CD4-positive, alpha-beta T cell treated with Interleukin-6 at 100 ng/mL for 8 hours (primary cell): Measurements from ENCODE around the gene MAGED1.

Experiments
- DNase-seq: peaks from one replicate; pipeline ENCODE4 v3.0.0-alpha.2; 2020; ENCODE audit warnings: mixed read lengths, low spot score

Gene MAGED1, protein sequence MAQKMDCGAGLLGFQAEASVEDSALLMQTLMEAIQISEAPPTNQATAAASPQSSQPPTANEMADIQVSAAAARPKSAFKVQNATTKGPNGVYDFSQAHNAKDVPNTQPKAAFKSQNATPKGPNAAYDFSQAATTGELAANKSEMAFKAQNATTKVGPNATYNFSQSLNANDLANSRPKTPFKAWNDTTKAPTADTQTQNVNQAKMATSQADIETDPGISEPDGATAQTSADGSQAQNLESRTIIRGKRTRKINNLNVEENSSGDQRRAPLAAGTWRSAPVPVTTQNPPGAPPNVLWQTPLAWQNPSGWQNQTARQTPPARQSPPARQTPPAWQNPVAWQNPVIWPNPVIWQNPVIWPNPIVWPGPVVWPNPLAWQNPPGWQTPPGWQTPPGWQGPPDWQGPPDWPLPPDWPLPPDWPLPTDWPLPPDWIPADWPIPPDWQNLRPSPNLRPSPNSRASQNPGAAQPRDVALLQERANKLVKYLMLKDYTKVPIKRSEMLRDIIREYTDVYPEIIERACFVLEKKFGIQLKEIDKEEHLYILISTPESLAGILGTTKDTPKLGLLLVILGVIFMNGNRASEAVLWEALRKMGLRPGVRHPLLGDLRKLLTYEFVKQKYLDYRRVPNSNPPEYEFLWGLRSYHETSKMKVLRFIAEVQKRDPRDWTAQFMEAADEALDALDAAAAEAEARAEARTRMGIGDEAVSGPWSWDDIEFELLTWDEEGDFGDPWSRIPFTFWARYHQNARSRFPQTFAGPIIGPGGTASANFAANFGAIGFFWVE

DNA sequence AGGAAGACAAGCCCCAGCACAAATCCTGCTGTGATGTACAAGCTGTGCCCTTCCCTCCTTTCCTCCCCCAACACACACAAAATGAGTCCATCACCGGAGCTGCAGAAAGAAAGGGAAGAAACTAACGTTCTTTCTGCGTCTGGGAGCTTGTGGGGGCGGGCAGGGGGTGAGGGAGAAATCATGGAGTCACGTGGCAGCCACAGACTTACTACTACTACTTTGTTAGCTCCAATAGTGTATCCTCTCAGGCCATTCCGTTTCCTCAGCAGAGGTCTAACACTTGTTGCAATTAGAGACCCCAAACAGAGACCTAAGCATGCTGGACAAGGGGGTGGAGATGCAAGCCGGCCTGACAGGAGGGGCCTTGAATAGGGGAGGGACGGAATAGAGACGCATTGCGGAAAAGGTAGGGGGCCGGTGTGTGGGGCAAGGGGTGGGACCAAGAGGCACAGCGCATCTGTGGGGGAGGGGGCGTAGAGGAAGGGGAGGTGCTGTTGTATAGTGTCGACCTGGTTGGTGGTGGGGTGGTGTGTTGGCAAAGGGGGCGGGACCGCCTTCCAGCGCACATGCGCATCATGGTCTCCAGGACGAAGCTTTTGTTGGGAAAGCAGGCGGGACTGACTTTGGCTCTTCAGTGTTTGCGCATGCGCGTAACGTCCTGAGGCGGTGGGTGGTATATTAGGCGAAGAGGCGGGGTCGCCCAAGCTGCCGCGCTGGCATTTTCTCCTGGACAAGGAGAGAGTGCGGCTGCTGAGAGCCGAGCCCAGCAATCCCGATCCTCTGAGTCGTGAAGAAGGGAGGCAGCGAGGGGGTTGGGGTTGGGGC is at the start of gene MAGED1:
Gene MAGED1, plus strand, starts transcription at position 703 of the 825 bp plus-strand sequence. CDS start 682 bp downstream, outside the sequence.
- DNase-seq = peak; percentile 89

DNA sequence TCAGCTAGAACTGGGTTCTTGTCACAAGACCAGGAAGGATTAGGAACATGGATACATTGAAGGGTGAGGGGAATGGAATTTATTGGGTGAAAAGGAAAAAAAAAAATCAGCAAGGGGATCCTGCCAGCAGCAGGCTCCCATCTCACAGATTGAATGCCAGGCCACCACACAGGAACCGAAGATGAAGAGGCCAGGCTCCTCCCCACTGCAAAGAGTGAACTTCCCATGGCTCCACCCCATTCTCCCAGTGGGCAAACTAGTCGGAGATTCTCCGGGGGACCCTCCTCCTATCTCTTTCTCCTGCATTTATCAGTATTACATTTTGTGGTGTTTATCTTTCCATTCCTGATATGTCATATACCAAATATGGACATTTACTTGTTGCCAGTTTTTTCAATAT is 46.0 kb upstream of the MAGED1 start:
- no peak for DNase-seq

DNA sequence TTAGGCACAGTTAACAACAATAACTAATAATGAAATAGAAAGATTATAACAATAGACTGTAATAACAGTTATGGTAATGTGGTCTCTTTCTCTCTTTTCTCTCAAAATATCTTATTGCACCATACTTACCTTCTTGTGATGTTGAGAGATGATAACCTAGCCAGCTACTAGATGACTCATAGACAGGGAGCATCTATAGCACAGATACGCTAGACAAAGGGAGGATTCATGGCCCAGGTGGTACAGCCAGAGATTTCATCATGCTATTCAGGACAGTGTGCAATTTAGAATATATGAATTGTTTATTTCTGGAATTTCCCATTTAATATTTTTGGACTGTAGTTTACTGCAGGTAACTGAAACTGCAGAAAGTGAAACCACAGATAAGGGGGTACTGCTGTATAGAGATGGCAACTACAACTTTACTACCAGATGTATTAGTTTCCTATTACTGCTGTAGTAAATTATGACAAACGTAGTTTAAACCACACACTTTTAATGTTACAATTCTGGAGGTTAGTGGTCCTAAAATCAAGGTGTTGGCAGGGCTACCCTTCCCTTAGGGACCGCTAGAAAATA is 41.8 kb upstream of the MAGED1 start:
- DNase-seq = no peak

DNA sequence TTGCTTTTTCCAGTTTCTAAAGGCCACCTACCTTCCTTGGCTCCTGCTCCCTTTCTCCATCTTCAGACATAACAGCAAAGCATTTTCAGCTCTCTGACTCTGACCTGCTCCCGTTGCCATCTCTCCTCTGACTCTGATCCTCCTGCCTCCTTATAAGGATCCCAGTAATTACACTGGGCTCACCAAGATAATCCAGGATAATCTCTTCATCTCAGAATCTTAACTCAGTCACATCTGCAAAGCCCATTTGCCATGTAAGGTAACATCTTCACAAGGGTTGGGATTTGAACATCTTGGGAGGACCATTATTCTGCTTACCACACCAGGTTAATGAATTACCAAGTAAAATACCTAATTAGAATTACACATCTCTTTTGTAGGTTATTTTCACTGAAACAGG is 41.3 kb upstream of the MAGED1 start:
- no peak for DNase-seq

DNA sequence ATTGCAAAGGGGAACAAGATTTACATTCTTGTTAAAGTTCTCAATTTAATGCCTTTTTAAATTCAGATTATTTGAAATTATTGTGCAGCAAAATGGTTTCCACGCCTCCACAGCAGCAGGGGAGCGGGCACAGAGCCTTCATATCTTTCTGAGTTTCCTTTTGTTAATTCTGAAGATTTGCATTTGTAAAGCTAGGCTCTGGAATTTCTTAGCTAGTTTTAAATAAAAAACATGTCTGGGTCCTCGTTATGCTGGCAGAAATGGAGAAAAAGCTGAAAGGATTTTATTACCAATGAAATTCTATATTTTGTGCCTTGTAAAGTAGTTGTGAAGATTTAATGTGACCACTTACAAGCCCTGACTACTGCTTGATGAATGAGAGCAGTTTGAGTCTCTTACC is 40.8 kb upstream of the MAGED1 start:
- DNase-seq = no peak

DNA sequence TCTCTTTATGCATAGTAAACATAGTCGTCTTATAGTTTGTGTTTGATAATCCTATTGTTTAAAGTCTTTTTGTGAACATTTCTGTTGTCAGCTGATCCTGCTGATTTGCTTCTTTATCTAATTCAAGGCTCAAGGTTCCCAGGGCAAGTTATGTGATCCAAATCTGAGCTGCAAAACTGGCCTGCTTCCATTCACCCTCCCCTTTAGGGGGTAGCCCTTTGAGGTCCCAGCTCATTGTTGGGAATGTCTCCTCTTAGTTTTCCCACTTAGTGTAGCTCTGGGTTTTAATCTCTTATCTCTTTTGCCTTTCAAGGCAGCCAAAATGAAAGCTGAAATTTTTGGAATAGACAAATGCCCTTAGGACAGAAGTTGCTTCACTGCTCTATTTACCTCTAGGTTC is 40.2 kb upstream of the MAGED1 start:
- no peak for DNase-seq

DNA sequence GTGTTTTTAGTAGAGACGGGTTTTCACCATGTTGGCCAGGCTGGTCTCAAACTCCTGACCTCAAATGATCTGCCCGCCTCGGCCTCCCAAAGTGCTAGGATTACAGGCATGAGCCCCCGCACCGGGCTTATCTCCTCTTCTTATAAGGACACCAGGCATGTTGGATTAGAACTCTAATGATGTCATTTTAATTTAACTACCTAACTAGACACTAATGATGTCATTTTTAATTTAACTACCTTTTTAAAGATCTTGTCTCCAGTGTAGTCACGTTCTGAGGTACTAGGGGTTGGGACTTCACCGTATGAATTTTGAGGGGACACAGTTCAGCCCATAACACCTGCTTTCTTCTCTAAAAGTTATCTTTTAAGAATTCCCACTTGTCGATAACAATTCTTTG is 37.7 kb upstream of the MAGED1 start:
- DNase-seq = no peak

DNA sequence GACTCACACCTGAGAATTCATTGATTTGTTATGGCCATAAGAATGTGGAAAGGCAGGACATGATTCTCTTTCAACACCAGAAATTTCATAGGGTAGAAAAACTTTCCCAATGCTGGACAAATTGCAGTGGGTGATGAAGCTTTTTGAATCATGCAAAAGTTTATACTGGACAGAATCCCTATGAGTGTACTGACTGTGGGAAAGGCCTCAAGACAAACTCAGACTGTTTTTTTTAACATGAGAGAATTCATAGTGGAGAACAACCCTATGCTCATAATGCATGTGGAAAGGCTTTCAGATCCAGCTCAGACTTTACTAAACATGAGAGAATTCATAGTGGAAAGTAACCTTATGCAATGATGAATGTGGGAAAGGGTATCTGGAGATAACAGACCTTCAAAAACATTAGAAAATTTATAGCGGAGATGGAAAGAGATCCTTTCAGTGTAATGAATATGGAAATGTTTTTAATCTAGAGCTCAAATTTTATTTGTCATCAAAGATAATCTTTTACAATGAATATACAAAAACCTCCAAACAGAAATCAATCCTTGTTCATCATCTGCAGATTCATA is 36.2 kb upstream of the MAGED1 start:
- no peak for DNase-seq

DNA sequence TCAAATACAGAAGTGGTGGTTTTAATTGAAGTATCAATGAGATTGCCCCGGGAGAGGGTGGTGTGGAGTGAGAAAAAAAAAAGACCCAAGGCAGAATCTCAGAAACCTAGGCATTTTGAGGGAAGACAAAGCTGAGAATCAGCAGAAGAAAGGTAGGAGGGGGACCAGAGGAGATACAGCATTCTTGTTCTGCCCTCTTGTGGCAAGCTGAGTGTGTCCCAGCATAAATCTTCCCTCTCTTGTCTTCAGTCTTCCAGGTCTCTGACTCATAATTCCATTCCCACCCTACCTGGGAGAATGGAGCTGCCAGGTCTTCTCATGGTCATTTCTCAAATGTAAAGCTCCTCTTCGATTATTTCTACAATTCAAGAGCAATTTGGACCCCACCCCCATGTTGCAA is 32.7 kb upstream of the MAGED1 start:
- no peak for DNase-seq

DNA sequence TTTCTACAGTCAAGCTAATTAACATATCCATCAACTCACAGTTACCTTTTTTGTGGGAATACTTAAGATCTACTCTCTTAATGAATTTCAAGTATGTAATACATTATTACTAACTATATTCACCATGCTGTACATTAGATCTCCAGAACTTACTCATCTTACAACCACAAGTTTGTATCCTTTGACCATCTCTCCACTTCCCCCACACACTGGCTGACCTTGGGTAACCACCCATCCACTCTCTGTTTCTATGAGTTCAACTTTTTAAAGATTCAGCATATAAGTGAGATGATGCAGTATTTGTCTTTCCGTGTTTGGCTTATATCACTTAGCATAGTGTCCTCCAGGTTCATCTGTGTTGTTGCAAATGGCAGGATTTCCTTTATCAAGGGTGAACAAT is 30.5 kb upstream of the MAGED1 start:
- no peak for DNase-seq

DNA sequence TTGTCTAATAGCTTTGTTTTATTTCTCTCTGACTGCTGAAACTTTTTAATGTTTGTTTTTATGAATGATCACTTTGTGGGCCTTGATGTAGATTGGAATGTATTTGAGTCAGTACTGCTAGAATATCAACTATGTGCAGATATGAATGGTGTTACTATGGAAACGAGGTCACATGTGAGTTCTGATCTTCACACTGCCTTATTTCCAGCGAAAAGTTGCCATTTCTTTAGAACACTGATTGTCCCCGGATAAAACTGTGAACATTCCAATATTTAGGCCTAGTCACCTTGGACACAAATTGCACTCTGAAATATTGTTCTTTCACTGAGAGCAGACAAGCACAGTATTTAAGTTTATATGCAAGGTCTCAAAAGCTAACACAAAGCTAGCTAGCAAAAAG is 27.2 kb upstream of the MAGED1 start:
- no peak for DNase-seq

DNA sequence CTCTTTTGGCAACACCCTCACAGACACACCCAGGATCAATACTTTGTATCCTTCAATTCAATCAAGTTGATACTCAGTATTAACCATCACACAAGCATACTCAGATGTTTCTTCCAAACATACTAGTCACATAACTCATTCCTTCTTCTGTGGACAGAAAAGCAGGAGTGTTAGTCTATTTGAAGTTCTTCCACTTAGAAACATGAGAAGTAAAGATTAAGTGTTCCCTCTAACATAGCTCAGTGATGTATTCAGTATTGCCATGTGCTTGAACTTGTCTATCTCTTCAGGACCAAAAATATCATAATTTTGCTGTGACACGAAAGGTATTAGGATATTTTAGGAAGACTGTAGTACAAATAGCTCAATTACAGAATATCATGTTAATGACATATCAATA is 25.8 kb upstream of the MAGED1 start:
- no peak for DNase-seq

DNA sequence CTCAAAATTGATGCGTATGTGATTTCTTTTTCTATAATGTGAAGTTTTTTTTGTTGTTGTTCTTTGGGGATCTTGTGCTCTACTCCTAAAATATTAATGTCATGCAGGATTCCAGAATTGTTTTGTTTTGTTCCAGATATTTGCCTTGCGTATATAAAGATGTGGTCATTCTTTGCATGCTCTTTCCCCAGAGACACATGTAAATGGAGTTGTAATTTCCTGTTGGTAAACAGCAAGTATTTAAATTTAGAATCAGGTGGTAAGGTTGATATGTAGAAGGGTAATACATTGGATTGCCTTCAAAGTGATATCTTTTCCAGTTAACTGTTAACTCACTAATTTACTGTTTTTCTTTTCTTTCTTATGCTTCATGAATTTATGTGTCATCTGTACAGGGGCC is 23.1 kb upstream of the MAGED1 start:
- no peak for DNase-seq

DNA sequence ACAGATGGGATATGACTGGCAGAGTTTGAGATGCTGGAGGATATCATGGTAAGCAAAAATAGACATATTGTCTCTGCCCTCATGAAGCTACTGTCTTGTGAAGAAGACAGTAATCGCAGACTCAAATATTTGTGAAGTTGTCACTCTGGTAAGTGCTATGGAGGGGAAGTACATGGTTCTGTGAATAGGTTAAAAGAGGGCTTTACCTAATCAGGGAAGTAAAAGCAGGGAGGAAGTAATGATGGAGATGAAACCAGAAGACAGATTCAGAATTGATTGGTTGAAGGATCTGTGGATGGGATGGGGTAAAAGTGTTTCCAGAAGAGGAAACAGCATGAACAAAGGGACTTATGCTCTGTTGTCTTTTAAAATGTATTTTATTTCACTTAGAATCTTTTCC is 19.3 kb upstream of the MAGED1 start:
- DNase-seq = no peak

DNA sequence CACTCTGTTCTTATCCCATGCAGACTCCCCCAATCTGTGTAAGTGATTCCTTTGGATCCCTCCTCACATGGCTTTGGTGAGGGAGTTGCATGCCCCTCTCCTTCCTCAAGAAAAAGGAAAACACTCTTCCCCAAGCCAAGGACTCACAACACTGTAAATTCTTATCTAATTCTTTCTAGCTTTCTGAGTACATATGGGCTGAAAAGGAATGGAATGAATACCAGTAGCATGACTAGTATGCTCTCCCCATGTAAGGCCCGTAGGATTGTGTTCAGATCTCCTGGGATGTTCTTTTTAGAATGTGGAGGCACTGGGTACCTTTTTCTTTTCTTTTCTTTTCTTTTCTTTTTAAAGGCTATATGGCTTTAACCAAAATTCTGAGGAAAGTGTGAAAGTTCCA is 17.0 kb upstream of the MAGED1 start:
- DNase-seq = no peak

DNA sequence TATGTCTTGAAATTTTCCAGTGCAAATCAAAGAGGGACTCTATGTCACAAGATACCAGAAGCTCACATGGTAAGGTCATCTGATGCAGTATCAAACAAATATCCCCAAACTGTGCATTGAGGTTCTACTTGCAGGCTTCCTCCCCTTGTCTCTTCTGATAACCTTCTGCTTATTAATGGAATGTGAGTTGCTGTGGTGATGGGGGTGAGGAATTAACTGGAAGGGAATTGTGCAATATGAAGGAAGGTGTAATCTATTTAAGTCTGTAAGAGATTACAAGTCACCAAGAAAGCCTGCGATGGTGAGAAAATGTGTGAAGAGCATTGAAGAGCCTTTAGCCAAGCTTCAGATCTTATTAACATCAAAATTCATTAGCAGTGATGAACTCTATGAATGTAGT is 15.4 kb upstream of the MAGED1 start:
- no peak for DNase-seq

DNA sequence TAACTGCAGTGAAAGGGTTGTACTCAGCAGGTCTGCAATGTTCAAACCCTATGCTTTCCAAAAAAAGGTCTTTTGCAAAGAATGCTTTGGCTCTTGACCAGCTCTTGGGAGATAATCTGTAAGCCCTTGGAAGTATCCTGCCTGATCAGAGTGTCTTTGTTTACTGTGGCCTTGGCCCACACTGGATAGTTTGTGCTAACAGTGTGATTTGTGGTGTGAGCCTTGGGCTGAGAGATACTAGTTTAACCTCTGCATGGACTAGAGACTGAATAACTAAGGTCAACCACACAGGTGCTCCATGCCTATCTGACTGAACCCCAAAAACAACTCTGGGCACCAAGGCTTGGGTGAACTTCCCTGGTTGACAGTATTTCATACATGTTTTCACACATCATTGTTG is 3.6 kb upstream of the MAGED1 start:
- no peak for DNase-seq

DNA sequence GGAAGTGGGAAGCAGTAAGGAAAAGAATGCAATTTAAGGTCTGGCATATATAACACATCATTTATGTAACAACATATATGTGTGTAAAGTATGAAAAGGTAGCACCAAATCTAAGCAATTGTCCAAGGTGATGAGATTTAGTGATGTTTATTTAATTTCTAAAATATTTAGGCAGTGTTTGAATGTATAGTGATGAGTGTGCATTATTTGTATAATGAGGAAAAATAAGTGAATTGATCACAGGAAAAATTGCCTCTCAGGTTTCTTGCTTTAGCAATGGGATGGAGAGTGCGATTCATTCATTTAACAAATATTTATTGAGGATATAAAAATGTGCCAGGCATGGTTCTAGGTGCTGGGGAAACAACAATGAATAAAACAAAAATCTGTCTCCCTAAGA is 2.2 kb upstream of the MAGED1 start:
- no peak for DNase-seq

DNA sequence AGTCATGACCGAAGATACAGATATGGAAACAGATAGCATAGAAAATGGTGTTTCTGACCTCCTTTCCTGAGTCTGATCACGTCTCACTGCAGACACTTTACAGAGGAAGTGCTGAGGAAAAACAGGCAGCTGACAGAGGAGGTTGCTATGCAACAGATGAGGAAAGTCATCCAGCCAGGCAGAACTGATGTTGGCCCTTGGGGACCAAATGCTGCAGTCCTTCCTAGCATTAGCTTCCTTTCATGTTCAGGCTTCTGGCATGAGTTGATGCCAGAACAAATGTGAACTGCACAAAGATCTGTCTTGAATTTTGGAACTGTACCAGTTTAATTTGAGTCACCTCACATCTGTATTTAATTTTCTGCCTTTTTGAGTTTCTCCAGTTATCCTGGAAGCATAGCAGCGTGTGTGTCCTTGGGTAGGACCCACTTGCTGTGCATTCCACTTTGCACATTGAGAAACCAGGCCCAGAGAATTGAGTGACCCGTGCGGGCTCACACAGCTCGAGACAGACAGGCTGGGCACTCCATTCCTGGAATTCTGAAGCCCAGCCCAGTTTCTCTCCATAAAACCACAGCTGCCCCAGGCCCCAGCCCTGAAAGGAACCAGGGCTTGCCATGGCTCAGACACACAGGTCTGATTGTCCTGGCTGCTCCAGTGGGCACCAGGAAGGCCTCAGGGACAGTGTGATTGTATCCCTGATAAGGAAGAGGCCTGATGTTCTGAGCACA is 1.4 kb upstream of the MAGED1 start:
- no peak for DNase-seq

DNA sequence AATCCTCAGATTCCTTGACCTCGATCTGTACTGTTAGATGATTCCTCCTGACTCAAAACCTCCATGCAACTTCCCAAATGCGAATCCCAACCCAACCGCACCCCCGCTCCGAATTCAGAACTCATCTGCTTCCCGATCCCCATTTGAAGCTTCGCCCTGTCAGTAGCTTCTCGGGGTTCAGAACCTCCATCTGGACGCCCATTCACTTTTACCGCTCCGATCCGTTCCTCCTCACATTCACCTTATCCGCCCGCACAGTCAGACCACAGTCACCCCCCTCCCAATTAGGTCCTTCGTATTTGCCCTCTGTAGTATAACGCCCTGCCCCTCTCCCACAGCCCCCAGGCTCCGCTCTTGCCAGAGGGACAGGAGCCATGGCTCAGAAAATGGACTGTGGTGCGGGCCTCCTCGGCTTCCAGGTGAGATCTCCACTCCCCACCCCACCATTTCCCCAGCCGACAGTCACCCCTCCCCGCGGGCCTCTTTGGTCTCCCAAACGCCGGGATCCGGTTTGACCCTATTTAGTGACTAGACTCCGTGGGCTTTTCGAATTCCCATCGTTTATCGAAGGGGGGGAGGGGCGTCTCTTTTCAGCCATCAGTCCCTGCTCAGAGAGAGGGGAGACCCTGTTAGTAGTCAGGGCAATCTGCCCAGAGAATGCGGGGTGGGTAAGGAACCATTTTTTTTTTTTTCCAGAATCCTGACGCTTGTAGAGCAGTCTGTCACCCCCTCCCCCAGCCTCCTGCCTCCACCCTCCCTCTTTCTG is 691 bp downstream of the MAGED1 start:
- DNase-seq = no peak
